GM21717 (cell line): ENCODE results near the gene NUCKS1.
"Not testable (repeated sequence)": the region's sequence is repeated elsewhere in the genome, so short reads cannot be mapped to it uniquely, and the experiment has no call there.

Experiments
- ATAC-seq: cut with Tn5 transposase; IDR thresholded peaks from one replicate; pipeline ENCODE4 v1.9.1; 2021; ENCODE audit warnings: mild to moderate bottlenecking, moderate library complexity; ENCODE audit not compliant: unreplicated experiment

NUCKS1 gene

GRCh38 chr1:205733438-205734175 is 16.4 kb downstream of the NUCKS1 start:
- no peak for ATAC-seq

- no peak for ATAC-seq
Observed at GRCh38 chr1:205729945-205730610, 19.9 kb downstream of the NUCKS1 start.

DNA sequence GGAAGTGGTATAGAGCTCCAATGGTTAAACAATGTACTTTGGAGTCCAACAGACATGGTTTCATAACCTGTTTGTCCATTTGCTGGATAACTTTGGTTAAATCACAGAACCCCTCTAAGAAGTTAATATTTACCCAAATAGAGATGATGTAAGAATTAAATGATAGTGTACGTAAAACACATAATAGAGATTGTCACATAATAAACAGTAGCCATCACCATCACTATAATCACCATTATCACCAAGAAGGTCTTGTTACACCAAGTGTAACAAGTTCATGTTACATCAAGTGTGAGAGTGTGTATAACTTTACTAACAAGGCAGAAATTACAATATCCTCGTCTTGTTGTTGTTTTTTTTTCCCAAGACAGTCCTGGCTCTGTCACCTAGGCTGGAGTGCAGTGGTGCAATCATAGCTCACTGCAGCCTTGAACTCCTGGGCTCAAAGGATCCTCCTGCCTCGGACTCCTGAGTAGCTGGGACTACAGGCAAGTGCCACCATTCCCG is 23.3 kb downstream of the NUCKS1 start:
- no peak for ATAC-seq

DNA sequence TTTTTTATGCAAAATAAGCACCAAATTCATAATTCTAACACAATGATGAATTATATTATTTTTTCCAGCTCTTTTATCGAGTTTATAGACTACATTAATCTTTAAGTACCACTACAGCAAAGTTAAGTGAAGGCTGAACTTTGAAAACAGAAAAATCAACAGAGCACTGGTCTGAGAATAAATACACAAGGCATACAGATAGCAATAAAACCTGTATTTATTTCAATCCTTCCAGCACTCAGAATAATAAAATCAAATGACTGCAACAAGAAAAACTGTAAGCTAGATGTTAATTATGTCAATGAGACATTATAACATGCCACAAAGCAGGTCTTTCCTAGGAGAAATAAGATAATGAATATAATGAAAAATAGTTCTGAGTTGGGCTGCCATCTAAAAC is 24.5 kb downstream of the NUCKS1 start:
- ATAC-seq = no peak

DNA sequence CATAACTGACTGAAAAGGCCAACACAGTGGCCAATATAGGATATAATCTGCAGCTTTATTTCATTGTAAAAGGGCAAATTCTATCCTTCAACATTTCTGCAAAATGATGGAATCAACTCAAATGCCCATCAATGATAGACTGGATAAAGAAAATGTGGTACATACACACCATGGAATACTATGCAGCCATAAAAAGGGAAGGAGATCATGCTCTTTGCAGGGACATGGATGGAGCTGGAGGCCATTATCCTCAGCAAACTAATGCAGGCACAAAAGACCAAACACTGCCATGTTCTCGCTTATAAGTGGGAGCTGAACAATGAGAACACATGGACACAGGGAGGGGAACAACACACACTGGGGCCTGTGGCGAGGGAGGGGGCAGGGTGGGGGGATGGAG is 29.2 kb downstream of the NUCKS1 start:
- not testable (repeated sequence) for ATAC-seq

- no peak for ATAC-seq
Observed at GRCh38 chr1:205719762-205720161, 30.2 kb downstream of the NUCKS1 start.

GRCh38 chr1:205719015-205719414 is 31.0 kb downstream of the NUCKS1 start:
- no peak for ATAC-seq

DNA sequence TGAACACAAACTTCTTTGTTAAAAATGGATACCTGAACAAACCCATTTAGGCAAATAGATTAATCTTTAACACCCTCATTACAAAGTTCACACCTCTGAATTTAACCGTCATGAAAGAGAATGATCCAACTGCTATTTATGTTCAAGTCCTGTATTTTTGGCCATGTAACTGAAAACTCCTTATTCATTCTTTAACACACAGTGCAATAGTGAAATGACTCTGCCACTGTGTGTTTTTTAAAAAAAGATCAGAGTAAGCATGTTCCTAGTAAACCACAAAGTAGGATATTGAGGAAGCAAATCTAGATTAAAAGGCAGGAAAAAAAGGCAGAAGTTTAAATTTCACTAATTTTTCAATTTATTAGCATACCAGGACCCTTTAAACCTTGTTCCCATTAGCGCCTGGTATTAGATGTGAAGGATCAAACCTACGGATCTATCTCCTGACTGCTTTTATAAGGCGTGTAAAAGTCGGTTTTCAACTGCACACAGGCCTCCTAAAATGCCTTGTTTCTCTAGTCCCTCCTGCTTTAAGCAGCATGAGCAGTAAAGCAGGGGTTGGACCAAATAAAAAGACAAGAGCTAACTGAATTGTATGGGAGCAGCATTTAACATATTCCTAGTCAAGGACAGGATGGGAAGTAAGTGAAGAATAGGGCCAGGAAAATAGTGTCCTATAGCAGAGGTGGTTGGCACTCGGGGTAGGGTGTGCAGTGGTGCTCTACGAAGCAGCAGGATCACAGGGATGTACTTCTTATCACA is 33.4 kb downstream of the NUCKS1 start:
- ATAC-seq = no peak

GRCh38 chr1:205715628-205716027 is 34.4 kb downstream of the NUCKS1 start:
- ATAC-seq = no peak

DNA sequence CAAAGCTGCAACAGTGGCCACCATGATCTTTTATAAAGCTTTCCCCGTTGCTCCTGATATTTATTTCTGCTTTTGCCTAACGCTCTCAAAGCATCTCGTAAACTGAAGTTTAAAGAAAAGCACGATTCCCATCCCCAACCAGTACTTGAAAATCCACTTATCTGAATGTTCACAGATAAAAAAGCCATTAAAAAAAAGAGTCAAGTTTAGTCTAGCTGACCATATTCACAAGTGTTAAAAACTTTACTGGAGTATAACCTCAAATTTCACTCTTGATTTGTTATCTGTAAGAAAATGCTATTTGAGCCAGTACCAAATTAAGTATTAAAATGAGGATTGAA is 35.1 kb downstream of the NUCKS1 start:
- ATAC-seq = no peak

DNA sequence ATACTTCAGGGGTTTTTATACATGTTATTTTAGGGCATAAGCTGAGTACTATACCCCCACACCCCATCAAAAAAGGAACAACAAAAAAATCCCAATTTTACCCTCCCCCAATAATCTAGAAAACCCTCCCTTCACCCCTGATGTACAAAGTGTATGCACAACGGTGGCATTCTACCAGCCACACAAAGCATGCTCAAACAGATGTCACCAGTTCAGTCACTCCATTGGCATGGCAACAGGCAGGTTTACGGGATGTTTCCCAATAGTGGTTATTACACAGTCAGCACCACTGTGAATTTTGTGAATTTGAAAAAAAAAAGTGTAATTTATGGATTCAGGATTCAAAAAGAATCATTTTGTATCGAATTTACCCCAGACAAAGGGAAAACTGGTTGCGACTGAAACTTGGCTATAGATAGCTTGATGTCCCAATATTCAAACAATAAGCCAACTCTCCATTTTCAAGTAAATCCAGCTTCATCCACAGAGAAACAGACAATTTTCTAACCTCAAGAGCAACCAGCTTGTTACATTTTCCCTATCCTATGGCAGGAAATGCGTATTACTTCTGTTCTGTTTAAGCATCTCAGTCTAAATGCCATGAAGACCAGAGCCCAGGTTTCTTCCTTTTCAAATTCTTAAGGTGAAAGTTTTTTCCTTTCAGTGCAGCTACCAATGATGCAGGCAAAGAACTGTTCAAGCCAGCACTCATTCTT is 35.6 kb downstream of the NUCKS1 start:
- ATAC-seq = no peak

DNA sequence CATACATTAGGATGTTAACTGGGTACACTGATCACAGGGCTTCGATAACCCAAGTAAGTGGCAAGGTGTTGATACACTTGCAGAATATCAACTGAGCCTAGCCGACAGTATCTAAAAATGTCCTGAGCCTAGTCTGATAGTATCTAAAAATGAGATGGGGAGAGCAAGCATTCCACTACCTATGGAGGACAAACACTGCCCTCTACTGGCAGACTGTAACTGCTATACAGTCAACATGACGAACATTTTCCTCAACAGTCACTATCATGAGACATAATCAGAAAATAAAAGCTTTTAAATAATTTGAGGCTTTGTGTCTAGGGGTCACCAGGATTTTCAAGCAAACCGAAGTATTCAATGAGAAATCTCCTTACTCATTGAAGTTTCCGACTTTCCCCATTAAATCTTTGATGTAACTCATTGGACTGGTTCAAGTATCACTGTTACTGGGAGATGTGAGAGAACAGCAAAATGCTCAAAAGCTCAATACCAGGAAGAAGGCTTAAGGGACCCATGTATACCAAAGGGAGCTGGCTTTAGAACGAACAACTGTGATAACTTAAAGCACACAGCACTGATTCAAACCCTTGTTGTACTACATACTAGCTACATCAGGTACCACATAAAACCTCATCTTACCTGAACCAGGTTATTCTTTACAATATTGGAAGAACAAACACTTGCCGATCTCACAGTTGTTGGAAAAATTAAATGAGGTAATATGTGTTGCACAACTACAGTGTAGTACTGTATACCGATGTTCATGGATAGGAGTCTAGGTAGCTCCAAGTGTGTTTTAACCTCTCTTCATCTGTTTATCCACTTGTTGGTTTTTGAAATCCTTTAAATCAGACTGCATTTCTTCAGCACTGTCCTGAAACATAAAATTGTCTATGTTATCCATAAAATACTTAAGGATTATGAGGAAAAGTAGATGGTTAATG is 38.6 kb downstream of the NUCKS1 start:
- no peak for ATAC-seq

DNA sequence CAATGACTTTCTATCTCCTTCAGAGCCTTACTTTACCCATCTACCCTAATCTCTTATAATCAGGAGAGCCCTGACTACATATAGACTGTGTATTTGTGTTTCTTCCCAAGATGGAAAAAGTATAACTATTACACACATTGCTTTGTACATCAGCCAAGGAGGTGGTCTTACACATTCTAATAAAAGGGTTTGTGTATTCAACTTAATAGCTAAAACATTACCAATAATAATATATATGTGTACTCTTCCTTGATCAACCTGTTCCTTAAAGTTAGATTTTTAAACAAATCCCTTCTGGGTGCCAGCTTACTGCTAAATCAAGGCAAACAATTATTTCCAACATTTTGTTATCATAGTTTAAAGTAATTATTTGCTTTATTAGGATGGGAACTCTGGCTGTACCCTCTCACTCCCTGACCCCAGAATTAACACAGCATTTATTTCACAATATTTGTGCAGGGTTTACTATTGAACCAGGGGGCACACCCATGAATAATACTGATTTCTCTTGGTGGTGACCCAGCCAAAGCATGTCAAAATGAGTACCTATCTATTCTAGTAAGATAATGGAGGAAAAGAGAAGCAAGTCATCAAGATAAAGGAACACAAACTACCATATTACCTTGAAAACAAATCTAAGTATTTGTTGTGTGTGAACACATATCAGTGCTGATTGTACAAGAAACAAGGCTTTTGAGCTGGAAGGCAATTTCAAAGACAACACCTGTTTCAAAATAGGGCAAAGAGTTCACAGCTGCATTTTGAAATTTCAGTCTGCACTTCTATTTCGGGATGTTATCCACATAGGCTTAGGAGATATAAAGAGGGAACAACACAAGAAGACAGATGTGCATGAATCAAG is 39.5 kb downstream of the NUCKS1 start:
- ATAC-seq = no peak

DNA sequence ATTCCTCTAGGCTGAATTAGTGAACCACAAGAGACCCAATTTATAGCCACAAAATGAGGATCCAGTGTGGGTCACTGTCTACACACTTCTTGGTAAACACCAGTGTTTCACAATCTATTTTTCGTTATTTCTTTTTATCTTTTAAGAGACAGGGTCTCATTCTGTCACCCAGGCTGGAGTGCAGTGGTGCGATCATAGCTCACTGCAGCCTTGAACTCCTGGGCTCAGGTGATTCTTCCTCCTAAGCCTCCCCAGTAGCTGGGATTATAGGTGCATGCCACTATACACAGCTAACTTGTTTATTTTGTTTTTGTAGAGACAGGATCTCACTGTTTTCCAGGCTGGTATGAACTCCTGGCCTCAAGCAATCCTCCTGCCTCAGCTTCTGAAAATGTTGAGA is 40.3 kb downstream of the NUCKS1 start:
- no peak for ATAC-seq

DNA sequence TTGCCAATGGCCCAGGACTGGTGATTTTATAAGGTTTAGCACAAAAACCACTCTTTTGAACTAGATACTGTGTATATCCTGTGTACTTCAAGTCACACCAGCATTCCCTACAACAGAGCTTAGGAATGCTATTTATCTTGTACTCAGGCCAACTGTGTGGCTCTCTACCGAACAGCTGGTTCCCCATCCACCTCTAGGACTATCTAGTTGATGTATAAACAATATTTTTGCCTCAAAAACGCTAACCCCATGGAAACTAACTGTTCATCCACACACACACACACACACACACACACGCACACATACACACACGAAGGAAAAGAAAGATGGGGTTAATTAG is 41.0 kb downstream of the NUCKS1 start:
- no peak for ATAC-seq

- ATAC-seq = no peak
Observed at GRCh38 chr1:205706601-205707502, 43.1 kb downstream of the NUCKS1 start.

DNA sequence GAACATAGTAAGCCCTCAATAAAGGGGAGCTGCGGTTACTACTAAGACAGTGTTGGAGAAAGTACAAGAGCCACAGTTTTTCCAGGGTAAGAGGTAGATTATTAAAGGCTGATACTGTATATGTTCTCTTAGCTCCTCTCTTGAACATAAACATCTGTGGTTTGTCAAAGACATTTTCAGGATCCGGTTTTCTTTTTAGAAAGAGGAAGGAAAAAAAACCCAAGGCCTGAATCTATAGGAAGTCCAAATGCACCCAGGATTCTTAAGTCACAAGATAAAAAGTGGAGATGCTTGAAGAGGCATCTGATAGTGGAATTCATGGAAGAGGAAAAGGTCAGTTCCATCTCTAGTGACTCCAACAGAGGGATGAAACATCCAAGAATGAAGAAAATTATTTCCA is 45.1 kb downstream of the NUCKS1 start:
- no peak for ATAC-seq

GRCh38 chr1:205703072-205703471 is 46.9 kb downstream of the NUCKS1 start:
- no peak for ATAC-seq
